IMR-90 (cell line): ENCODE results near the gene DPYSL5. TPM values are rescaled to one million over a fixed set of nuclear protein-coding genes. Genes with fewer than 3 reads are reported as not detected.

Experiments
- ATAC-seq: fragments of 200-7000 bp; cut with Tn5 transposase; 2 replicates; pipeline ENCODE4 v1.9.1; 2020; ENCODE audit warnings: low read depth, mild to moderate bottlenecking, moderate library complexity
- BruUV-seq: library from RNA; stranded (reverse); fragments of 400-500 nt; replicated peaks from 2 replicates; lab custom pipeline; 2021; lab: Mats Ljungman, UMichigan
- CTCF ChIA-PET: fragments of 300-600 bp; formaldehyde crosslinking; extraction: SDS; loops from one replicate; lab custom pipeline; 2021; ENCODE audit warnings: antibody characterized with exemption; lab: Yijun Ruan, JAX
- POLR2A ChIA-PET: fragments of 300-600 bp; sonication (Branson Sonifier 250); formaldehyde crosslinking; loops from one replicate; lab custom pipeline; 2022; ENCODE audit warnings: antibody characterized with exemption; ENCODE audit not compliant: unreplicated experiment; lab: Charles Lee
- DNase-seq: peaks from one replicate; pipeline ENCODE4 v3.0.0; 2013
- H2AFZ ChIP-seq: replicated peaks from 2 replicates; pipeline ENCODE3; 2013; ENCODE audit warnings: low read length, mild to moderate bottlenecking; ENCODE audit not compliant: poor library complexity
- H2AK5ac ChIP-seq: 2 replicates; pipeline ENCODE4 v1.6.1; 2013; ENCODE audit warnings: low read depth, low read length, inconsistent platforms
- H2AK9ac ChIP-seq: replicated peaks from 2 replicates; pipeline ENCODE3; 2013; ENCODE audit warnings: mild to moderate bottlenecking, low read depth, low read length, moderate library complexity; ENCODE audit not compliant: poor library complexity
- H2BK120ac ChIP-seq: 2 replicates; pipeline ENCODE4 v1.6.1; 2013; ENCODE audit warnings: low read depth, low read length, inconsistent platforms
- H2BK15ac ChIP-seq: 3 replicates; pipeline ENCODE4 v1.6.1; 2013; ENCODE audit warnings: low read depth, low read length, inconsistent platforms
- H2BK20ac ChIP-seq: 2 replicates; pipeline ENCODE4 v1.6.1; 2013; ENCODE audit warnings: low read depth, mild to moderate bottlenecking, inconsistent platforms, low read length, moderate library complexity
- H2BK5ac ChIP-seq: 2 replicates; pipeline ENCODE4 v1.6.1; 2013; ENCODE audit warnings: mild to moderate bottlenecking, low read depth, low read length, inconsistent platforms; ENCODE audit not compliant: poor library complexity, severe bottlenecking
- H3K14ac ChIP-seq: replicated peaks from 2 replicates; pipeline ENCODE4 v1.6.1; 2013; ENCODE audit warnings: low read depth, low read length, inconsistent platforms
- H3K18ac ChIP-seq: 2 replicates; pipeline ENCODE4 v1.6.1; 2013; ENCODE audit warnings: low read depth, low read length, control low read depth
- H3K23ac ChIP-seq: 2 replicates; pipeline ENCODE4 v1.6.1; 2013; ENCODE audit warnings: low read depth, low read length, inconsistent platforms
- H3K27ac ChIP-seq: 2 replicates; pipeline ENCODE4 v1.5.1; 2013; ENCODE audit warnings: mild to moderate bottlenecking, control low read depth, low read length; ENCODE audit not compliant: insufficient read depth
- H3K27me3 ChIP-seq: 2 replicates; pipeline ENCODE4 v1.6.1; 2013; ENCODE audit warnings: low read length; ENCODE audit not compliant: control insufficient read depth, insufficient read depth
- H3K36me3 ChIP-seq: 2 replicates; pipeline ENCODE4 v1.6.1; 2013; ENCODE audit warnings: low read length, mixed read lengths; ENCODE audit not compliant: control insufficient read depth, insufficient read depth
- H3K4ac ChIP-seq: 2 replicates; pipeline ENCODE4 v1.6.1; 2013; ENCODE audit warnings: low read depth, low read length, inconsistent platforms
- H3K4me1 ChIP-seq: 2 replicates; pipeline ENCODE4 v1.6.1; 2013; ENCODE audit warnings: low read length, mixed read lengths; ENCODE audit not compliant: control insufficient read depth, insufficient read depth
- H3K4me2 ChIP-seq: 2 replicates; pipeline ENCODE4 v1.6.1; 2013; ENCODE audit warnings: low read depth, mild to moderate bottlenecking, control low read depth, low read length, moderate library complexity
- H3K4me3 ChIP-seq: 2 replicates; pipeline ENCODE4 v1.5.1; 2013; ENCODE audit warnings: low read depth, mild to moderate bottlenecking, control low read depth, low read length, moderate library complexity; ENCODE audit not compliant: insufficient read depth
- H3K56ac ChIP-seq: 2 replicates; pipeline ENCODE4 v1.6.1; 2013; ENCODE audit warnings: low read length, inconsistent platforms; ENCODE audit not compliant: insufficient read depth; ENCODE audit errors: extremely low read depth
- H3K79me1 ChIP-seq, 2 experiments: 2 replicates each; pipeline ENCODE4 v1.6.1; 2013; ENCODE audit warnings: low read length in 2 of 2, inconsistent platforms in 1 of 2, low read depth in 1 of 2
- H3K9ac ChIP-seq: 2 replicates; pipeline ENCODE4 v1.6.1; 2013; ENCODE audit warnings: low read depth, low read length, control low read depth
- H3K9me1 ChIP-seq: 2 replicates; pipeline ENCODE4 v1.6.1; 2013; ENCODE audit warnings: low read length, inconsistent platforms; ENCODE audit not compliant: insufficient read depth
- H3K9me3 ChIP-seq: 2 replicates; pipeline ENCODE4 v1.6.1; 2013; ENCODE audit warnings: low read length; ENCODE audit not compliant: control insufficient read depth, insufficient read depth
- H4K20me1 ChIP-seq: 2 replicates; pipeline ENCODE4 v1.6.1; 2013; ENCODE audit warnings: low read length, inconsistent platforms; ENCODE audit not compliant: insufficient read depth
- H4K5ac ChIP-seq: 2 replicates; pipeline ENCODE4 v1.6.1; 2013; ENCODE audit warnings: mild to moderate bottlenecking, low read depth, low read length, control low read depth
- H4K8ac ChIP-seq, 2 experiments: 2 replicates each; pipeline ENCODE4 v1.6.1; 2013; ENCODE audit warnings: low read depth in 2 of 2, low read length in 2 of 2, control low read depth in 1 of 2, inconsistent platforms in 1 of 2
- H4K91ac ChIP-seq: 2 replicates; pipeline ENCODE4 v1.6.1; 2013; ENCODE audit warnings: low read depth, low read length, inconsistent platforms; ENCODE audit not compliant: insufficient read depth
- BHLHE40 ChIP-seq: fragments of 150-350 bp; IDR thresholded peaks from 2 replicates; pipeline ENCODE4 v1.6.1; 2016; ENCODE audit warnings: mild to moderate bottlenecking, low read depth, low read length
- CEBPB ChIP-seq: IDR thresholded peaks from 2 replicates; pipeline ENCODE4 v1.6.1; 2012; ENCODE audit warnings: low read depth, low read length, improper control_type of control experiment
- CHD1 ChIP-seq: IDR thresholded peaks from 2 replicates; pipeline ENCODE4 v1.6.1; 2012; ENCODE audit warnings: low read depth, low read length, improper control_type of control experiment
- CTCF ChIP-seq: conservative IDR thresholded peaks from 2 replicates; pipeline ENCODE4 v1.5.1; 2012; ENCODE audit warnings: mild to moderate bottlenecking, low read depth, low read length, improper control_type of control experiment
- ELK1 ChIP-seq: fragments of 150-350 bp; IDR thresholded peaks from 2 replicates; pipeline ENCODE4 v1.6.1; 2016; ENCODE audit warnings: low read depth, mild to moderate bottlenecking, low read length, moderate library complexity, borderline replicate concordance
- FOS ChIP-seq: fragments of 150-350 bp; IDR thresholded peaks from 2 replicates; pipeline ENCODE4 v1.6.1; 2016; ENCODE audit warnings: low read depth, low read length
- MAFK ChIP-seq: IDR thresholded peaks from 2 replicates; pipeline ENCODE4 v1.6.1; 2012; ENCODE audit warnings: low read depth, low read length, improper control_type of control experiment
- MAZ ChIP-seq: IDR thresholded peaks from 2 replicates; pipeline ENCODE4 v1.6.1; 2012; ENCODE audit warnings: low read depth, mild to moderate bottlenecking, low read length, improper control_type of control experiment, moderate library complexity, borderline replicate concordance
- MXI1 ChIP-seq: IDR thresholded peaks from 2 replicates; pipeline ENCODE4 v1.6.1; 2012; ENCODE audit warnings: low read depth, mild to moderate bottlenecking, low read length, moderate library complexity, borderline replicate concordance
- NFE2L2 ChIP-seq: fragments of 150-350 bp; IDR thresholded peaks from 2 replicates; pipeline ENCODE4 v1.6.1; 2016; ENCODE audit warnings: low read depth, mild to moderate bottlenecking, low read length
- POLR2A ChIP-seq: IDR thresholded peaks from 2 replicates; pipeline ENCODE4 v1.6.1; 2012; ENCODE audit warnings: mild to moderate bottlenecking, low read depth, low read length
- RAD21 ChIP-seq: IDR thresholded peaks from 2 replicates; pipeline ENCODE4 v1.6.1; 2012; ENCODE audit warnings: low read length, improper control_type of control experiment
- RCOR1 ChIP-seq: IDR thresholded peaks from 2 replicates; pipeline ENCODE4 v1.6.1; 2012; ENCODE audit warnings: mild to moderate bottlenecking, low read length, improper control_type of control experiment; ENCODE audit not compliant: insufficient replicate concordance
- RFX5 ChIP-seq: IDR thresholded peaks from 2 replicates; pipeline ENCODE4 v1.8.0; 2012; ENCODE audit warnings: low read depth, mild to moderate bottlenecking, low read length, moderate library complexity
- SMC3 ChIP-seq: fragments of 150-350 bp; IDR thresholded peaks from 2 replicates; pipeline ENCODE4 v1.6.1; 2016; ENCODE audit warnings: low read depth, mild to moderate bottlenecking, antibody characterized with exemption, low read length, moderate library complexity
- USF2 ChIP-seq: fragments of 150-350 bp; IDR thresholded peaks from 2 replicates; pipeline ENCODE4 v1.6.1; 2017; ENCODE audit warnings: mild to moderate bottlenecking, antibody characterized with exemption, low read length, low read depth
- WGBS, 2 experiments: methylation state at CpG; one replicate each; pipeline versions ENCODE4 v1.1.5 to v1.1.7; 2013; ENCODE audit warnings: missing lambda C conversion rate in 2 of 2; ENCODE audit not compliant: insufficient read length in 1 of 2; ENCODE audit errors: extremely low coverage in 2 of 2; 5-methylcytosine and 5-hydroxymethylcytosine counted together
- dilution Hi-C: fragments of 300-500 bp; cut with HindIII; formaldehyde crosslinking; loops from one replicate; pipeline ENCODE4 v1.14.3; 2018; ENCODE audit warnings: low sequenced_read_pairs; ENCODE audit not compliant: unreplicated experiment
- in situ Hi-C: fragments of 300-500 bp; cut with MboI; formaldehyde crosslinking; loops from 3 replicates; pipeline ENCODE4 v1.14.3; 2019; ENCODE audit warnings: low sequenced_read_pairs, inconsistent platforms, mixed read lengths
- intact Hi-C: fragments of 100-400 bp; cut with micrococcal nuclease; formaldehyde crosslinking; loops from 2 replicates; pipeline ENCODE4 v1.10.0; 2022
- polyA plus RNA-seq, 3 experiments: library from polyadenylated mRNA; depleted of rRNA; stranded (reverse); fragments of >200 nt; gene quantifications; 2 replicates each; pipeline ENCODE4 v1.2.3, GENCODE V29; 2012; ENCODE audit warnings: low replicate concordance in 1 of 3
- total RNA-seq: library from RNA; depleted of rRNA; stranded (reverse); fragments of >200 nt; gene quantifications from 2 replicates; pipeline ENCODE4 v1.2.3, GENCODE V29; 2012

The DPYSL5 gene
- total and polyA plus RNA-seq, 2 of the 4 experiments (the other 2 are of a cell fraction), result not detected

- H3K36me3 ChIP-seq, result no peaks in the 10 kb centered on the region
- dilution Hi-C loops, result no loop called here
- no peak overlapping the region for H4K8ac ChIP-seq
- no peak overlapping the region for H3K4me3 ChIP-seq
- H2BK15ac ChIP-seq, result no peak overlapping the region
- intact Hi-C loops, result no loop called here
- no peak overlapping the region for H3K4me2 ChIP-seq
- ChIA-PET POLR2A (no interaction called here), CTCF (no interaction called here)
- no peak overlapping the region for H3K23ac ChIP-seq
- in situ Hi-C loops, result no loop called here
- H3K56ac ChIP-seq, result no peak overlapping the region
- H2BK20ac ChIP-seq, result no peak overlapping the region
- H2AFZ ChIP-seq, result no peak overlapping the region
- no peak overlapping the region for H3K14ac ChIP-seq
- no peaks in the 10 kb centered on the region for H3K9me3 ChIP-seq
- ATAC-seq, result no peak
- H3K18ac ChIP-seq, result no peak overlapping the region
- no peak overlapping the region for H3K27ac ChIP-seq
- TF ChIP-seq MAFK (no peak), RAD21 (no peak), CEBPB (no peak), ELK1 (no peak), USF2 (no peak), POLR2A (no peak), FOS (no peak), RCOR1 (no peak), BHLHE40 (no peak), MXI1 (no peak), SMC3 (no peak), NFE2L2 (no peak), CTCF (no peak), CHD1 (no peak), RFX5 (no peak), MAZ (no peak)
- no peaks in the 10 kb centered on the region for H3K79me1 ChIP-seq
- no peaks in the 10 kb centered on the region; the same call in 1 of the 2 replicates for H4K20me1 ChIP-seq
- no TSS peak for BruUV-seq
- no peak overlapping the region for H4K91ac ChIP-seq
- no peak overlapping the region for H3K9ac ChIP-seq
- H3K27me3 ChIP-seq, result peaks cover 52% of the 10 kb centered on the region
- H3K9me1 ChIP-seq, result no peaks in the 10 kb centered on the region; the same call in 1 of the 2 replicates
- no peak overlapping the region for H2AK5ac ChIP-seq
- no peak overlapping the region for H2BK5ac ChIP-seq
- no peak overlapping the region for H4K5ac ChIP-seq
- no peaks in the 10 kb centered on the region for H3K4me1 ChIP-seq
- no peak overlapping the region for H3K4ac ChIP-seq
- no peak for DNase-seq
- WGBS, 2 experiments, result 65% methylated on average over 3 of the region's 10 CpGs; no CpG with 5 or more reads in 1 of the 2 experiments
- H2BK120ac ChIP-seq, result no peak overlapping the region
- H2AK9ac ChIP-seq, result no peak overlapping the region
Observed at GRCh38 chr2:26880910-26881435, 33.0 kb downstream of the DPYSL5 start.
